ENCODE measurements around the gene NFIC.
"Not testable (repeated sequence)": the region's sequence is repeated elsewhere in the genome, so short reads cannot be mapped to it uniquely, and the experiment has no call there.

The NFIC gene

DNA sequence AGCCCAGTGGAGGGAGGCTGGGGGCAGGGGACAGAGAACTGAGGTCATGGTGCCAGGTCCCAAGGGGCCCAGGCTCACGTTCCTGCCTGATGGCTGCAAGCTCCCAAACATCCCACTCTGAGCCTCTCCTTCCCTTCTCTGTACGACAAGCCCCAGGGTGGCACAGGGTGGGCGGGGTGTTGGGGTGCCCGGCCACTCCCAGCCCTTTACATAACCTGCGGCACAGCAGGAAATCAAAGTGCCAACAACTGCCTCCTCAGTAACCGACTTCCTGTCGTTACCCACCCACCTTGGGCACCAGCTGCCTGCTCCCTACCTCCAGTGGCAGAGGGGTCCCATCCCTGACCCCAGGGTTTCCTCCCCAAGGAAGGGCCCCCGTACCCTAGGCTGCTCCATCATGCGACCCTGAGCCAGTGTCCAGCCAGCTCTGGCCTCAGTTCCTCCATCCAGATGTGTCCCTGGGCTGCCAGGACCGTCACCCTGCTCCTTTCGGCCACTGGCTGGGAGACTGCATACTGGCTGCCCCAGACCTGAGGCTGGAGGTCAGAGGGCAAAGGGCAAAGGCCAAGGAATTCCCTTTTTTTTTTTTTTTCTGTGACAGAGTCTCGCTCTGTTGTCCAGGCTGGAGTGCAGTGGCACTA is 27.7 kb upstream of the NFIC start:
- DNase-seq = no peak

GRCh38 chr19:3340340-3340739 is 26.0 kb upstream of the NFIC start:
- DNase-seq = no peak

DNA sequence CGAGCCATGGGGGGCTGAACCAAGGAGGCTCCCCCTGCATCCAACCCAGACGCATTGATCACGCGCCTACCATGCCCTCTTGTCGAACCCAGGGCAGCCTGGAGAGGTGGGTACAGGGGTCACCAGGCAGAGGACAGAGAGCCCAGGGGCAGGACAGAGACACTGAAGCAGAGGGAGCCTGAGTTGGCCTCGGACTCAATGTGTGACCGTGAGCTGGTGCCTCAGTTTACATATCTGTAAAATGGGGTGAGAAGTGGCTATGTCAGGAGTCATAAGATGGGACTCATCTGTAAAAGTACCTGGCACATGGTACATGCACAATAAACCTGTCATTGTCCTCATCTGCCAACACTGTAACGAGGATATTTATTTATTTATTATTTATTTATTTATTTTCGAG is 24.1 kb upstream of the NFIC start:
- DNase-seq = no peak

GRCh38 chr19:3342962-3343361 is 23.4 kb upstream of the NFIC start:
- DNase-seq = not testable (repeated sequence)

GRCh38 chr19:3343619-3344502 is 22.5 kb upstream of the NFIC start:
- peak; percentile 62 for DNase-seq

DNA sequence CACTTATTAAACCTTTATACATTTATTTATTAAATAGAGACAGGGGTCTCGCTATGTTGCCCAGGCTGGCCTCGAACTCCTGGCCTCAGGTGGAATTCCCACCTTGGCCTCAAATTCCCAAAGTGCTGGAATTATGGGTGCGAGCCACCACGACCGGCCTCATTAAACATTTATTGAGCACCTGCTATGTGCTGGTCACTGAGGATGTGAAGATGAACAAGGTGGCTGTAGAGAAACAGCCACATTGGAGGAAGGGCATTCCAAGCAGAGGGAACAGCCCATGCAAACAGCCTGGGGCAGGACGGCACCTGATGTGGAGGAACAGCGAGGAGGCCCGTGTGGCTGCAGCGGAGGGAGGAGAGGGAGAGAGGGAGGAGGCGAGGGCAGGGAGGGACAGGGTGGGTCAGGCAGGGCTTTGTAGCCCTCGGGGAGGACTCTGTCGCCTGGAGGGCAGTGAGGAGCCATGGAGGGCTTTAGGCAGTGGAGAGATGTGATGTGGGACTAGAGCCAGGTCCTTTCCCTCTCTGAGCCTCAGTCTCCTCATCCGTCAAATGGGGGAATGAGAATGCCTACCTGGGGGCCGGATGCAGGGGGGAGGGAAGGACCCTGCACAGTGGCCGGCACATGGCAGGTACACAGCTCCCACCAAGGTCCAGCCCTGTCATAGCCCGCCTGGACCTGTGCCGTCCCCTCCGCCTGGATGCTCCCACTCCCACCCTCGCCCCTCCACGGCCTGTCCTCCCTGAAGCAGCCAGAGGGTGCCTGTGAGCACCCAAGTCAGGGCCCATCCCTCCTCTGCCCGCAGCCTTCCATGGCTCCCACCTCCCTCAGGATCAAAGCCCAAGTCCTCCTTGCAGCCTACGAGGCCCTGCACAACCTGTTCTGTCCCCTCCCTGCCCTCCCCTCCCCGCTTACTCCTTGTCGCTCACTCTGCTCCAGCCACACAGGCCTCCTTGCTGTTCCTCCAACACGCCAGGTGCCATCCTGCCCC is 21.5 kb upstream of the NFIC start:
- no peak for DNase-seq

- DNase-seq = no peak
These were observed 20.4 kb upstream of the NFIC start for GRCh38 chr19:3345850-3346460.

- DNase-seq = no peak
These were observed 19.6 kb upstream of the NFIC start for GRCh38 chr19:3346677-3347353.

- DNase-seq = no peak
These were observed 18.3 kb upstream of the NFIC start for GRCh38 chr19:3348042-3348441.

GRCh38 chr19:3348469-3348868 is 17.9 kb upstream of the NFIC start:
- DNase-seq = not testable (repeated sequence)

- no peak for DNase-seq
These were observed 16.2 kb upstream of the NFIC start for GRCh38 chr19:3350014-3350663.

GRCh38 chr19:3351702-3352447 is 14.5 kb upstream of the NFIC start:
- DNase-seq = no peak

DNA sequence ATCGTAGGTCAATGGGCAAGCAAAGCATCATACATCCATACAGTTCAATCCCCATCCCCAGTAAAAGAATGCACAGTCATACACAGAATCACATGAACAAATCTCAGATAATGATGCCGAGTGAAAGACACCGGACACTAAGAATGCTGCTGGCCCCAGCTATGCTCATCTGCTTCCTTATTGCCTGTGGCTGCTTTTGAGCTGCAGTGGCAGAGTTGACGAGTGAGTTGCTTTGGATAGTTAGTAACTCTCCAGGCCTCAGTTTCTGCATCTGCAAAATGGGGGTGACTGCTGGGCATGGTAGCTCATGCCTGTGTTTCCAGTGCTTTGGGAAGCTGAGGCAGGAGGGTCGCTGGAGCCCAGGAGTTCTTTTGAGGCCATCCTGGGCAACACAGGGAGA is 12.9 kb upstream of the NFIC start:
- no peak for DNase-seq

GRCh38 chr19:3356805-3357204 is 9.6 kb upstream of the NFIC start:
- DNase-seq = no peak

DNA sequence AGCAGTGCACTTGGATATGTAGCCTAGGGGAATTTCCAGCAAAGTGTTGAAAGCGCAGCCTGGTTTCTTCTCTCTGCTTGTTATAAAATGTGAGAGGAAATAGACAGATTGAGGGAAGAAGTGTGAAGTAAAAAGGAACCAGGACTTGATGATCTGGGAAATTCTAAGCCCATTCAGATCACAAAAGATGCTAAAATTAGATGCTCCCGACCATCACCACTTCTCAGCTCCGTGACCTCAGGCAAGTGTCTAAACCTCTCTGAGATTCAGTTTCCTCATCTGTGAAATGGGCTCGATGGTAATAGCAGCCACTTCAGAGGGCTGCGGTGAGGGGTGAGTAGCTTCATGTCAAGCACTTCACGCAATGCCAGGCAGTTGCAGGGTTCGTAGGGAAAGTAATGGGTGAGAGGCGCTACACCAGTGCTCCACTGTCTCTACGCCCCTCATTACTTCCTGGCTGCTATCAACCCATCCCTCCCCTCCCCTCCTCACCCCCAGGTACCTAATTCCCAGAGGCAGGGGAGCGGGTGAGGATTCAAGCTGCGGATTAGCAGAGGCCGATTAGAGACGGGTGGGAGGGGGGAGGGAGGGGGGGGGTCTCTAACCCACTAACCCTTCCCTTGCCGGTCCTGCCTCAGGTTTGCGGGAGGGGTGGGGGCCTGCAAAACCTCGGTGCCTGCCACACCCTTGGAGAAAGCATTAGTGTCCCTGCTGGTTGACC is 9.0 kb upstream of the NFIC start:
- DNase-seq = no peak

GRCh38 chr19:3357992-3358688 is 8.2 kb upstream of the NFIC start:
- no peak for DNase-seq

DNA sequence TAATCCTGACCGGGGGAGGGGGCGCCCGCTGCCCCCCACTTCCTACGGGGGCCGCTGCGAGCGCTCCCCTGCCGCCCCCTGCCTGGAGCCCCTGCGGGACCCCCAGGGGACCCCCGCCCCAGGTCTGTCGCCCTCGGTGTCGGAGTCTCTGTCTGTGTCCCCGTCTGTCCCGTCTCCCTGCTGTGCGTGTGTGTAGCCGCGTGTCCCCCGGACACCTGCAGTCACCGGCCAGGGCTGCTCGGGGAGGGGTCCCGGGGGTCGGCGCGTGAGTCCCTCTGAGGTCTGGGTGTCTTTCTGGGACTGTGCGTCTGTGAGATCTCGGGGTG is 7.7 kb upstream of the NFIC start:
- DNase-seq = no peak

GRCh38 chr19:3359015-3359918 is 7.1 kb upstream of the NFIC start:
- no peak for DNase-seq

Measured in GOT3 (cell line).